C4-2B (cell line): ENCODE measurements around the gene SOX12.

Experiments
- ZFX ChIP-seq: fragments of 450-650 bp; IDR thresholded peaks from 2 replicates; pipeline ENCODE4 v1.6.1; 2017
- TF ChIP-seq, protein P1 (sequence below): fragments of 450-650 bp; conservative IDR thresholded peaks from 2 replicates; pipeline ENCODE4 v1.5.1; 2017; ENCODE audit warnings: mild to moderate bottlenecking

DNA sequence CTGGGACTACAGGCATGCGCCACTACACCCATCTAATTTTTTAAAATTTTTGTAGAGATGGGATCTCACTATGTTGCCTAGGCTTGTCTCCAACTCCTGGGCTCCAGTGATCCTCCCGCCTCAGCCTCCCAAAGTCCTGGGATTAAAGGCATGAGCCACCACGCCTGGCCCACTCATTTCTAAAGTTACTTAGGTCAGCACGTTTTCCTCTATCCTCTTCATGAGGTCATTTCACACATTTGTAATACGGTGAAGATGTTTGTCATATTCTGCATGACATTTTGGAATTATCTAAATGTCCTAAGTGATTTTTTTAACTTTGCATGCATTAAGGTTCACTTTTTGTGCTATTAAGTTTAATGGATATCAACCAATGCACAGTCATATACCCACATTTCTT, 11.9 kb upstream of the SOX12 start:
- TF ChIP-seq, protein P1, sequence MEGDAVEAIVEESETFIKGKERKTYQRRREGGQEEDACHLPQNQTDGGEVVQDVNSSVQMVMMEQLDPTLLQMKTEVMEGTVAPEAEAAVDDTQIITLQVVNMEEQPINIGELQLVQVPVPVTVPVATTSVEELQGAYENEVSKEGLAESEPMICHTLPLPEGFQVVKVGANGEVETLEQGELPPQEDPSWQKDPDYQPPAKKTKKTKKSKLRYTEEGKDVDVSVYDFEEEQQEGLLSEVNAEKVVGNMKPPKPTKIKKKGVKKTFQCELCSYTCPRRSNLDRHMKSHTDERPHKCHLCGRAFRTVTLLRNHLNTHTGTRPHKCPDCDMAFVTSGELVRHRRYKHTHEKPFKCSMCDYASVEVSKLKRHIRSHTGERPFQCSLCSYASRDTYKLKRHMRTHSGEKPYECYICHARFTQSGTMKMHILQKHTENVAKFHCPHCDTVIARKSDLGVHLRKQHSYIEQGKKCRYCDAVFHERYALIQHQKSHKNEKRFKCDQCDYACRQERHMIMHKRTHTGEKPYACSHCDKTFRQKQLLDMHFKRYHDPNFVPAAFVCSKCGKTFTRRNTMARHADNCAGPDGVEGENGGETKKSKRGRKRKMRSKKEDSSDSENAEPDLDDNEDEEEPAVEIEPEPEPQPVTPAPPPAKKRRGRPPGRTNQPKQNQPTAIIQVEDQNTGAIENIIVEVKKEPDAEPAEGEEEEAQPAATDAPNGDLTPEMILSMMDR: no peak
- TF ChIP-seq ZFX: no peak
